Activated T-cell treated with anti-CD3 and anti-CD28 coated beads for 24 hours (primary cell): ENCODE results near the gene OR8B8.
"Not testable (repeated sequence)": the region's sequence is repeated elsewhere in the genome, so short reads cannot be mapped to it uniquely, and the experiment has no call there.

ENCODE experiments used
- DNase-seq: peaks from one replicate; pipeline ENCODE4 v3.0.0-alpha.2; 2020; ENCODE audit warnings: low read depth

The OR8B8 gene, protein sequence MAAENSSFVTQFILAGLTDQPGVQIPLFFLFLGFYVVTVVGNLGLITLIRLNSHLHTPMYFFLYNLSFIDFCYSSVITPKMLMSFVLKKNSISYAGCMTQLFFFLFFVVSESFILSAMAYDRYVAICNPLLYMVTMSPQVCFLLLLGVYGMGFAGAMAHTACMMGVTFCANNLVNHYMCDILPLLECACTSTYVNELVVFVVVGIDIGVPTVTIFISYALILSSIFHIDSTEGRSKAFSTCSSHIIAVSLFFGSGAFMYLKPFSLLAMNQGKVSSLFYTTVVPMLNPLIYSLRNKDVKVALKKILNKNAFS

DNA sequence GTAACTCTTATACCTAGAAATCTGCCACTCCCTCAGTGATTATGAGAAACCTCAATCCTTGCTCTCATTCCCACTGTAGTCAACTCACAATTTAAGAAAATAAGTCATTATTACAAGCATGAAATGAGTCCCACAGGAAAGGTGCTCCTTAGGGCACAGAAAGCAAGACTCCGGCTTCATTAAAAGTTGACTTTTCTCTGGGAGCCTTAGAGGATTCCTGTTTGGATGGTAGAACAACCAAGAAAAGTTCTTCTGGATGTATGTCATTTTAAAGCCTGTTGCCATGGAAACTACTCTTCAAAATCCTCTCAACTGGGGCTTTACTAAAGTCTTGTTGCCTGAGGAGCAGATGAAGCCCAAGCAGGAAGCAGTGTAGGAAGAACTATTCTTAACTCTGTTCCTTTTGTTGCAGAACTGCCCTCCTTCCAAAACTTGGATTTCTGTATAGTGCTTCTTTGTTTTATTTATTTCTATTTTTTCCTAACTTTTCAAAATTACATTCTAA lies at the start of gene OR8B8:
OR8B8 (minus strand) TSS at position 51 of the 505 bp plus-strand sequence. CDS start 4,611 bp downstream, outside the sequence.
- no peak for DNase-seq

DNA sequence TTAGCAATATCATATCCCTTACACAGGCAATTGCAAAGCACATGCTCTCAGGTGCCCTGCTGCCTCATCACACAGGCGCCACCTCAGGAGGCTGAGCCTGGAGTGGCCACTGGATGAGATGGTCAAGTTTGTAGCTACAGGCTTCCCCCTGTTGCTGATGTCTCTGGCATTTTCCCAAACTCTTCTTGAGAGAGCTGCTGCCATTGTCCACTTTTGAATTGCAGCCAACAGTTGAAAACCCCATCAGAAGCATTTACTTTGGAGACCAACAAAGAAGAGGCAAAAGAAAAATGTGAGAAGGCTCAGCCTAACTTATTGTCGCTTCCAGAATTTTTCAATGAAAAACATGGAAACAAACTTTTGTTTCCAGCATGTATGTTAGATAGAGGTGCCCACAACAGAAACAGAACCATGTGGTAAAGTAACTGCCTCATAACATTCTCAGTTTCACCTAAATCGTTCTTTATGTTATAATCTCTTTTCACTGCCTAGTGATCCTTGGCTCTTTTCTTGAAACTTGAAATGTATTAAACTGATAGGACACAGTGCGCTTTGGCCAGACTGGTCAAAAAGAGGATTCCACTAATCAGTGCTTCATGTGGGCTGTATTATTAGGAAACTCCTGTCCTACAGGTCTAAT lies 47.6 kb upstream of the OR8B8 start:
- DNase-seq = no peak

DNA sequence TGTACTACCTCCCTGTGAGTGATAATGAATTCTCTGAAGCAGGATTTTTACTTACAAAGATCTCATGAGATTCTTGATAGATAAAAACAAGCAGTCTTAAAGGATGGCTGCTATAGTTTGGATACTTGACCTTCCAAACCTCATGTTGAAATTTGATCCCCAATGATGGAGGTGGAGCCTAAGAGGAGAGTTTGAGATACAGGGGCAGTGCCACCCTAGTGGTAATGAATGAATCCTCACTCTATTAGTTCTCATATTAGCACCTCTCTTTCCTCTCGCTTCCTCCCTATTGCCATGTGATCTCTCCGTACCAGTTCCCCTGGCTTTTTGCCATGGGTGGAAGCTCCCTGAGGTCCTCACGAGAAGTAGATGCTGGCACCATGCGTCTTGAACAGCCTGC lies 37.9 kb upstream of the OR8B8 start:
- no peak for DNase-seq

DNA sequence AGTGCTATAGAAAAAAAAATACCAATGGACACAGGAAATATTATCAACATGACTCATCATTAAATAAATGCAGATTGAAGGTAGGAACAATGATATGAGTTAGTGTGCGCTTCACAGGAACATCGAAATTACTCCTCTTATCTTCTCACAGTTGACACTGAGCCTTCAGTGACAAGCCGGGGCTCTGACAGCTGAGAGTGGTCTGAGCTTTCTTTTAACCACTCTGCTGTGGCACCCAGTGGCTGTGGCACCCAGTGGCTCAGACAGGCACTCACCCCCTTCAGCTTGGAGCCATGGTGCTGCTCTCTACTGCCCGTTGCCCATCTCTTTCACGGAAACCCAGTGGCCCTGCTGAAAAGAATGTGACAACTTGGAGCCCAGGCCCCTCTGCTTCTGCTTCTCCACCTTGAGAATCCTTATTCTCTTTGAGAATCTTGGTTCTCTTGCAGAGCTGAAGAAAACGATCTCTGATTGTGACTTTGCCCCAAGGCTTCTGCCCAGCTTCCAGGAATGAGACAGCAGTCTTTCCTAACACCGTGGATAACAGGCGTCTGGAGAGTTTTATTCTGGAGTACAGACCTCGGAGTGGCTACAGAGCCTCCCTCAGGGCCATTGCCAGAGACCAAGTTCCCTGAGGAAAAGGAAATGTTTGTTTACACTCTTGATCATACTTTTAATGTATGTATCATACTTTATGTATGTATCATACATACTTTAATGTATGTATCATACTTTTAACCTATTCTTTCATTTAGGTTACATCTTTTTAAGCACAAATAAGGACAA lies 37.1 kb upstream of the OR8B8 start:
- no peak for DNase-seq

DNA sequence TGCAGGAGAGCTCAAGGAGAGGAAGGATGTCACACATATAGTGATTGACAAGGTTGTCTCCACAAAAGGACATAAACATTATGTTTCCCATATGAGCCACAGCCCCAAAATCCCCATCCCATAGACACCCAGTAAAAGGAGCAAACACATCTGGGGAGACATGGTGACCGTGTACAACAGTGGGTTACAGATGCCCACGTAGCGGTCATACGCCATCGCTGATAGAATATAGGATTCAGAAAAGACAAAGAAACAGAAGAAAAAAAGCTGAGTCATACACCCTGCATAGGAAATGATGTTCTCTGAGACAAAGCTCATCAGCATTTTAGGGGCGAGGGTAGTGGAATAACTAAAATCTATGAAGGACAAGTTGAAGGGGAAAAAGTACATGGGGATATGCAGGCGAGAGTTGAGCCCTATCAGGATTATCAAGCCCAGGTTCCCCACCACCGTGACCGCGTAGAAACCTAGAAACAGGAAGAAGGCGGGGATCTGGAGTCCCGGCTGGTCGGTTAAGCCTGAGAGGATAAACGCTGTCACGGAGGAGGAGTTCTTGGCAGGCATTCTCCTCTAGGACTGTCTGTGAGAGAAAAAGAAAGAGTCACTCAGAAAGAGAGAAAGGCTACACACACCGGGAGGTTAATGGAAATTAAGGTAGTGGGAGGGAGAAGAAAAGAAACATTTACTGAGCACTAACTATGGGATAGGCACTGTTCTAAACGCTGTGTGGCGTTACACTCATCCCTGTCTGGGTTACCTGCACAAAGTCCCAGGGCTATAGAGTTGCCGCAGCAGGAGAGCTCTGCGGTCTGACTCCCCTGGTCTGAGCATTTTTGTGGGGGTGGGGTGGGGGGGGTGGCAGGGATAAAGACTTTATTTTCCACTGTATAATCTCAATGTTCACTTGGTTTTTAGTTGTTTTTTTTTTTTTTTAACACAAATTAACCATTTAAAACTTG lies 36.1 kb upstream of the OR8B8 start:
- no peak for DNase-seq

DNA sequence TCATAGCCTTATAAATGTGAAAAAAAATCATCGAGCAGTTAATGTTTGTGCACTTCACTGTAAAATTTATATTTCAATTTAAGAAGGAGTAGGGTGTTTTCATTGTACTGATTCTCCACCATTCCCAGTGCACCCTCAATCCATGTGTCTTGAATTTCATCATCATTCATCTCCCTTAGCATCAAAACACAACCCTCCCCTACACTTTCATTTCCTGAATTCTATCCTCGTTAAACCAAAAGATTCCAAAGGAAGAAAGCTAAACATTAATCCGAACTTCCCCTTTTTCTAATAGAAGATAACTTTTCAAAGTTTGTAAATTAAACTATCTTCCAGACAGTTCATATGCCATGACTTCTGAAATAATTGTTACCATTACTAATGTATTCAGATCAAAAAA lies 34.1 kb upstream of the OR8B8 start:
- no peak for DNase-seq

DNA sequence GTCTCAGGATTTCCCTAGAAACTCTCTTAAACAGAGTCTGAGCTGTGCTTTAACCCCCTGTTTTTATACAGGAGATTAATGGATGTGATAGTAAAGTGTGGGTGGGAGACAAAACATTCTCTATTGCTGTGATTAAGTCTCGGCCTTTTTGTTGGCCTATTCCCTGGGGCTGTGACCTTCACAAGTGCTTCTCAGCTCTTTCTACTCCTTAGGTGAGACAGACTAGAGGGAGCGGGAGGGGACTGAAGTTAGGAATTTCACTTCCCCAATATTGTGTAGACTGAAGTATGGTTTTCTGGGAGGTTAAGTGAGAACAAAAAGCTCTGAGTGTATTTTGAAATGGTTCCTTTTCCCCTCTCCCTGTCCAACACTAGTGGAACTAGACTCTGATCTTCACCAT lies 29.8 kb upstream of the OR8B8 start:
- DNase-seq = no peak

DNA sequence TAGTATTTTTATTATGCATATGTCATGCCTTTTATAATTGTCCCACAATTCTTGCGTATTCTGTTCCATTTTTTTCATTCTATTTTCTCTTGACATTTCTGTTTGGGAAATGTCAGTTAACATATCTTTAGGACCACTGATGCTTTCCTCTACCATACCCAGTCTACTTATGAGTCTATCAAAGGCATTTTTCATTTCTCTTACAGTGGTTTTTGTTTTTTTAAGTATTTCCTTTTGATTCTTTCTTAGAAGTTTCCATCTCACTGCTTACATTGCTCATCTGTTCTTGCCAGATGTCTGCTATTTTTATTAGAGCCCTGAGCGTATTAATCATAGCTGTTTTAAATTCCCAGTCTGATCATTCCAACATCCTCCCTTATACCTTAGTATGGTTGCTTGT lies 29.3 kb upstream of the OR8B8 start:
- no peak for DNase-seq

DNA sequence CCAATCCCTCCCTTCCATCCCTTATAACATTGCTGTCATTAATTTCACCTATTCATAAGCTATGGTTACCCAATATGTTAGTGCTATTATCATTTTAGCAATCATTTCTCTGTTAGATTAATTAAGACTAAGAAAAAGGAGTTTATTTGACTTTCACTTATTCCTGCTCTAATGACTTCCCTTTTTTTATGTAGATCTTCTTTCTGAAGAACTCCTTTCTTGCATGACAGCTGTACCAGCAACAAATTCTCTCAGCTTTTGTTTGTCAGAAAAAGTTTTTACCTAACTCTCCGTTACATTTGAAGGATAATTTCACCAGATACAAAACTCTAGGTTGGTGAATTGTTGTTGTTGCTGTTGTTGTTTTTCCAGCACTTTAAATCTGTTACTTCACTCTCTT lies 28.6 kb upstream of the OR8B8 start:
- no peak for DNase-seq

DNA sequence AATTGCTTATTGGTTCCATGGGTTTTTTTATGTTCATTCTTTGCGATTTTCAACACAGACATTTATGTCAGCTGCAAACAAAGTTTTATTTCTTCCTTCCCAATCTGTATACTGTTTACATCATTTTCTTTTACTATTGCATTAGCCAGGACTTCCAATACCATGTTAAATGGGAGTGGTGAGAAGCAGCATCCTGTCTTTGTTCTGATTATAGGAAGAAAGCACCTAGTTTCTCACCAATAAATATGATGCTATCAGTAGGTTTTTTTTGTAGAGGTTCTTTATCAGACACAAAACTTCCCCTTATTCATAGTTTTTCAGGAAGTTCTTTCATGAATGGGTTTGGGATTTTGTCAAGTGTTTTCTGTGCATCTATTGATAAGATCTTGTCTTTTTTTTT lies 28.0 kb upstream of the OR8B8 start:
- DNase-seq = no peak

DNA sequence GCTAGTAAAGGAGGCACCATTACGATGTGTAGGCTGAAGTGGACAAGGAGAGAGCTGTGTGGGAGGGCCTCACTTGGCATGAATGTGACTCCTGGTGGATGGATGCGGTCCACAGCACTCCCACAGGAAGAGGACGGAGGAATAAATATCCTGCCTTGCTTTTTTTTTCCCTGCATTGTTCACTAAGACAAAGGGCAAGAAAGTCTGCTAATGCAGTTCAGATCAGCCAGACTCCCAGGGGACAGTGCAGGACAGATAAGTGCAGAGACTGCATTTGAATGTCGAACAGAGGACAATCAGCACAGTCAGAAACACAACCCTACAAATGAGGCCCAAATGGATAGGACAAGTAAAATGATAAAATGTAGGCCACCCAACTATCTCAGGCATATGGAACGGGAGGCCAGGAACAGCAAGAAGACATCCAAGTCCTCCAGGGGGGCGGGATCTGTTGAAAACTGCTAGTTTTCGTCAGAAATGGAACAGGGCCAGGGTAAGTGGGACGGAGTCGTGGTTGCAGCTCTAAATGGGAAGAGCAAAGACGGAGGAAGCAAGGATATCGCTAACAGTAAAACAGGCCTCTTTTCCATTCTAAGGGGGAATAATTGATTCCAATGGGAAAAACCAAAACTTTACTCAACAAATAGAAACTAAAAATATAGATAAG lies 25.2 kb upstream of the OR8B8 start:
- no peak for DNase-seq

DNA sequence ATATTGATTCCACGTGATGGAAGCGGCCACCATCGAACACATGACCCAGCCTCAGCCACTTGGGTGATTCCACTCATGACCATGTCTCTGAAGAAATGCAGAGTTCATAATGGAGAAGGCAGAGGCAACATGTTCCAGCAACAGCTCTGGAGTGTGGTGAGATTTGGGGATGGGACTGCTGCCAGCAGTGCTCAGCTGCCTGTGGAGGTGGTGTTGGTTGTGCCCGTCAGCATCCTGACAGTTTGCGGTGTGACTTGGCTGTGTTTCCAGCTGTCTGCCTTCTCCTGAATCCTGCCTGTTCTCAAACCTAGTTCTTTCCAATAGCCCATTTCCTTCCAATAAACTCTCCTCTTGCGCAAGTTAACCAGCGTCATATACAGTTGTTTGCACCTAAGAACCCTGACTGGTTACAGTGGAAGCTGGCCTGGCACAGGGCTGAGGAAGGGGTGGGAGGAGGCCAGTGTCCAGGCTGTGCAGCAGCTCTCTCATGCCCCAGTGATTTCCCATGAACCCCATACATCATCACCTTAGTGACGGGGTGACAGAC lies 22.0 kb upstream of the OR8B8 start:
- no peak for DNase-seq

DNA sequence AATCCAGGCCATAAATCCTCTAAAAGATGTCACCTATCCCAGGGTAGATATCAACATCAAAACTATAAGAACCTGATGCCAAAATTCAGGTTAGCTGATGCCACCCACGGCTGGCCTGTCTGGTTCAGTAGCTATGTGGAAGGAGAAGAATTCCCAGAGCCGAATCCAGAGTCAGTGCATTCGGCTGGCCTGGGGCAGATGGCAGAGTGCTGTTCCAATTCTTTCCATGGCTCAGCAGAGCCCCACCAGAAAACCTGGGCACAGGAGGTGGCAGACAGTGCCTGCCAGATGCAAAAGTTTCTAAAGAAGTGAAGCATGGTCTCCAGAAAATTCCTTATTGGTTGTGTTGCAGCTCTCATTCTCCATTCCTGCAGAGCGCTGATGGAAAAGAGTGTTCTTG lies 19.9 kb upstream of the OR8B8 start:
- no peak for DNase-seq

DNA sequence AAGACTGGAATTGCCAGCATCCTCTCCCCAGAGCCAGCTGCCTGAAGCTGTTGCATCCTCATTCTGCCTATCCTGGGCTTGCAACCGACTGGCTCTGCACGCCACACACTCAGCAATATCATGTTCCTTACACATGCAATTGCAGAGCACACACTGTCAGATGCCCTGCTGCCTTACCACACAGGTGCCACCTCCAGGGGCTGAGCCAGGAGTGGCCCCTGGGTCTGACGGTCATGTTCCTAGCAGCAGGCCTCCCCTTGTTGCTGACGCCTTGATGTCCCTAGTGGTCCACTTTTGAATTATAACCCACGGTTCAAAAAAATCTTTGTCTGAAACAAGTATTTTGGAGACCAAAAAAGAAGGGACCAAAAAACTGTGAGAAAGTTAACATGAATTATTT lies 18.5 kb upstream of the OR8B8 start:
- DNase-seq = no peak

DNA sequence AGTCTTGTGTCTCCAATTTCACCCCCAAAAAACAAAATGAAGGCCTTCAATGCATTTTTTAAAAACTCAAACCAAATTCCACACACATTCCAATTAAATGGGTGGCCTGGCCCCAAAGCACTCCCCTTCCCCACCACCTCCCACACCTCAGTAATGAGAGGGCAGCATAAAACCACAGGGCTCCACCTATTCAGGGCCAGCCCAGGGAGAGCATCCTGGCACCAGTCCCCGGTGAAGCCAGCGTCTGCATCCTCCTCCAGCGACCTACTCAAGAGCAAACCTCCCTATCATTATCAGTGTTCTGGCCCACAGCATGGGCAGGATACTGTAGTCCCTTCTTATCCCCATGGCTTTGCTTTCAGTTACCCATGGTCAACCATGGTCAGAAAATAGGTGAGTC lies 17.8 kb upstream of the OR8B8 start:
- no peak for DNase-seq

DNA sequence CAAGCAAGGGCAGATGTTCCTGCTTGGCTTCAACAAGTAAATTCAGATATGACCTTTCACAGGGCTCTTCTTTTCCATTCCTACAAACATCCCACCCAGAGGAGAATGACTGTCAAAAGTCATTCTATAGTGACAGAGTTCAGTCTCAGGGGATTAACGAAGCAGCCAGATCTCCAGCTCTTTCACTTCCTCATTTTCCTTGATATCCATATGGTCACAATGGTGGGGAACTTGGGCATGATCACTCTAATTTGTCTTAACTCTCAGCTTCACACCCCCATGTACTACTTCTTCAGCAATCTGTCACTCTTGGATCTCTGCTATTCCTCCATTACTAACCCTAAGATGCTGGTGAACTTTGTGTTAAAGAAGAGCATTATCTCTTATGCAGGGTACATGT lies 15.0 kb upstream of the OR8B8 start:
- no peak for DNase-seq

DNA sequence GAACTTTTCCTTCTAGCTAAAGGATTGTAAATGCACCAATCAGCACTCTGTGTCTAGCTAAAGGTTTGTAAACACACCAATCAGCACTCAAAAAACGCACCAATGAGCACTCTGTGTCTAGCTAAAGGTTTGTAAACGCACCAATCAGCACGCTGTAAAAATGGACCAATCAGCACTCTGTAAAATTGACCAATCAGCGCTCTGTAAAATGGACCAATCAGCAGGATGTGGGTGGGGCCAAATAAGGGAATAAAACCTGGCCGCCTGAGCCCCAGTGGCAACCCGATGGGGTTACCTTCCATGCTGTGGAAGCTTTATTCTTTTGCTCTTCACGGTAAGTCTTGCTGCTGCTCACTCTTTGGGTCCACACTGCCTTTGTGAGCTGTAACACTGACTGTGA lies 13.9 kb upstream of the OR8B8 start:
- not testable (repeated sequence) for DNase-seq

DNA sequence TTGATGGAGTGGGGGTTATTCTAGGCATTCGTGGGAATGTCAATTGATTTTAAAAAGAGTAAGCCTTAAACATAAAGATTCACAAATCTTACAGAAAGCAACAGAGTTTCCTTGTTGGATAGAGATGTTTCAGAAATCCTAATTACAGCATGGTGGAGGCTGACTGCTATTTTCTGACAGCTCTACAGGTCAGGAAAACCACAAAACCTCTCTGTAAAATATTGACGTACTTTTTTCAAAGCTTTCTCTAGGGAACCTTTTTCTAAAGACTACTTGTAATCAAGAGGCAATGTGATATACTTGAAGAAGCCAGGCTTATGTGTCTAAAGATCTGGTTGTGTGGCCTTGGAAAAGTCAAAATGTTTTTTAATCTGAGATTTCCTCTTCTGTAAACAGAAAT lies 9.1 kb upstream of the OR8B8 start:
- no peak for DNase-seq

DNA sequence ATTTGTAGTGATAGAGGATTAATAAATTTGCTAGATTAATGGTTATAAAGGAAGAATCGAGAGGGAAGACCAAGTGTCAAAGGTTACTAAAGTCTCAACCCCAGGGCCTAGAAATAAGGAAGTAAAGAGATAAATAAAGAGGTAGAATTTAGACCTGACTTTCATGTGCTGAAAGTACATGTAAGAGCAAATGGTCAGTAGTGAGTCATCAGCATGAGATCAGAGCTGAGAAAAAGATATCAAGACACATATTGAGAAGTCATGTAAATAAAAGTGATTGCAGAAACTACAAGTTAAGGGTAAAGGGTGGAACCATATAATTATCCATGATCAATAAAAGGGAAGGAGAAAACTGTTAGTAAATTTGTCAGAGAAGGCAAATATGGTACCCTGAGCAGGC lies 1.4 kb upstream of the OR8B8 start:
- DNase-seq = no peak

DNA sequence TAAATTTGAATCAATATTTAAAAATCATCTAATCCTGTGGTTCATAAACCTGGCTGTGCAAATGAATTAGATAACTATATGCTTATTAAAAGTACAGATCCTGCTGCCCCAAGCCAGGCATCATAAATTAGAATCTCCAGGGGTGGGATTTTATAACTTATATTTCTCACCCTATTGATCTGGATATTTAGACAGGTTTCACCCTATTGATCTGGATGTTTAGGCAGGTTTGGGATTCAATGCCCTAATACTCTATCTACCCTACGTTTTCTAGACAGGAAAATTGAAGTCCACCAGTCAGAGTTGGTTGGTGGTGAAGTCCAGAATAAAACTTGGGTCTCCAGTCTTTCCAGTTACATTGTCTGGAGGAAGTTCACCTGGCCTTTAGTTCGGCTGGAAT lies 2.6 kb downstream of the OR8B8 start:
- no peak for DNase-seq

DNA sequence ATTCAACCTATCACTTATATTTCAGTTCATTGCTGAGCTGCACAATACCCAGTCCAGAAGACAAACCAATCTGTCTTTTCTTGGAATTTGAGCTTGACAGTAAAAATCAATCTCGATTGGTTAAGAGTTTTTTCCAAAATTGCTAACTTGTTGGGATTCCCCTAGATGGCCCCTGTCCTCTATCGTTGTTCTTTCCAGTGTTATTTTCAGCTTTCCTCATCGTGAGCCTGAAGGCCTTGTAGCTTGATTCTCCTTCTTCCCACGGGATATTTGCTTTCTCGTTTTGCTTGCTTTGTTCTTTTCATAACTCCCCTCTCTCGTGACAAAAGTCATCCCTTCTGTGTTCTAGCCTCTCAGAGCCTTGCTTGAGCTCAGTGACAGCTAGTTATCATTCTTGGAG lies 3.1 kb downstream of the OR8B8 start:
- no peak for DNase-seq
